Loucy (cell line): Measurements from ENCODE around the gene BMP6.

ENCODE experiments used
- H2AFZ ChIP-seq: fragments of 200-600 bp; sonication (generic); 2 replicates; pipeline ENCODE4 v1.6.0; 2016; ENCODE audit warnings: antibody characterized with exemption, mild to moderate bottlenecking, low read length, moderate library complexity
- H3F3A ChIP-seq: fragments of 200-600 bp; 2 replicates; pipeline ENCODE4 v1.6.0; 2016; ENCODE audit warnings: antibody characterized with exemption, low read depth, mild to moderate bottlenecking
- H3K27me3 ChIP-seq: fragments of 200-600 bp; sonication (generic); 2 replicates; pipeline ENCODE4 v1.6.1; 2014; ENCODE audit warnings: low read length, mild to moderate bottlenecking; ENCODE audit not compliant: insufficient read depth, poor library complexity, severe bottlenecking
- H3K36me3 ChIP-seq: fragments of 200-600 bp; sonication (generic); 2 replicates; pipeline ENCODE4 v1.6.1; 2016; ENCODE audit warnings: low read length; ENCODE audit not compliant: insufficient read depth
- H3K4me1 ChIP-seq: fragments of 200-600 bp; sonication (generic); 2 replicates; pipeline ENCODE4 v1.5.1; 2014; ENCODE audit warnings: low read length, mild to moderate bottlenecking; ENCODE audit not compliant: insufficient read depth, poor library complexity, severe bottlenecking
- H3K4me2 ChIP-seq: fragments of 200-600 bp; sonication (generic); 2 replicates; pipeline ENCODE4 v1.6.0; 2014; ENCODE audit warnings: antibody characterized with exemption, low read length, low read depth, mild to moderate bottlenecking; ENCODE audit not compliant: poor library complexity, severe bottlenecking
- H3K4me3 ChIP-seq: fragments of 200-600 bp; sonication (generic); 2 replicates; pipeline ENCODE4 v1.5.1; 2014; ENCODE audit warnings: low read length, mild to moderate bottlenecking, mixed read lengths; ENCODE audit not compliant: poor library complexity, severe bottlenecking
- H3K79me2 ChIP-seq: fragments of 200-600 bp; sonication (generic); 2 replicates; pipeline ENCODE4 v1.6.1; 2014; ENCODE audit warnings: low read length; ENCODE audit not compliant: insufficient read depth
- H3K9ac ChIP-seq: fragments of 200-600 bp; sonication (generic); 2 replicates; pipeline ENCODE4 v1.6.0; 2014; ENCODE audit warnings: mild to moderate bottlenecking, low read depth, low read length, moderate library complexity; ENCODE audit not compliant: poor library complexity, severe bottlenecking
- H3K9me2 ChIP-seq: fragments of 200-600 bp; sonication (generic); replicated peaks from 2 replicates; pipeline ENCODE4 v1.6.1; 2016; ENCODE audit warnings: low read depth, low read length, mixed read lengths
- H3K9me3 ChIP-seq: fragments of 200-600 bp; sonication (generic); 2 replicates; pipeline ENCODE4 v1.6.1; 2014; ENCODE audit warnings: mild to moderate bottlenecking, antibody characterized with exemption, low read length, low read depth; ENCODE audit not compliant: insufficient read depth
- H4K20me1 ChIP-seq: fragments of 200-600 bp; sonication (generic); 2 replicates; pipeline ENCODE4 v1.6.0; 2014; ENCODE audit warnings: antibody characterized with exemption, low read length, mild to moderate bottlenecking; ENCODE audit not compliant: insufficient read depth, poor library complexity, severe bottlenecking
- EZH2phosphoT487 ChIP-seq: fragments of 200-600 bp; IDR thresholded peaks from 2 replicates; pipeline ENCODE4 v1.6.1; 2018; ENCODE audit warnings: antibody characterized with exemption, mild to moderate bottlenecking, moderate library complexity, borderline replicate concordance
- TF ChIP-seq, protein P1 (sequence below): fragments of 200-600 bp; sonication (generic); conservative IDR thresholded peaks from 2 replicates; pipeline ENCODE4 v1.5.1; 2014; ENCODE audit warnings: mild to moderate bottlenecking, antibody characterized with exemption, low read length

The BMP6 gene

DNA sequence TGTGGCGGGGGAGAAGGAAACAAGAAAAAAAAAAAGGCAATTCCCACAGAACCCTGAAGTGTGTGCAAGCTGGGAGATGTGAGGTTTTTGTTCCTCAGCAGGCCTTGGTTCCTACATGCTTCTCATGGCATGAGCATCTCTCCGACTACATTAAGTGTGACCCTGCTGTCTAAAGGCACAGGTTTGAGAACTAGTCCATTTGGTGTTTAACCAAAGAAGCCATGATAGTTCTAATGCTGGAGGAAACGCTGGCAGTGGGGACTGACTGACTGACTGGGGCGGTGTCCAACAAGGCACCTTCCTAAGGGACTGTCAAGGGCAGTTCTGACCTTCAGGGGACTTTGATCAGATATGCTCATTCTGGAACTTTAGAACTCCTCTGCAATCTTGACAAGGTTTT lies 180.8 kb downstream of the BMP6 start:
- no peak overlapping the region for H2AFZ ChIP-seq
- peaks cover 57% of the 10 kb centered on the region for H3K79me2 ChIP-seq
- H3K9me3 ChIP-seq = no peaks in the 10 kb centered on the region
- peaks cover 43% of the 10 kb centered on the region for H4K20me1 ChIP-seq
- peak overlapping the region; percentile 94 for H3K4me2 ChIP-seq
- peaks cover 32% of the 10 kb centered on the region; the same call in 1 of the 2 replicates for H3K36me3 ChIP-seq
- peaks cover 41% of the 10 kb centered on the region for H3K4me1 ChIP-seq
- H3K9me2 ChIP-seq = no peaks in the 10 kb centered on the region
- TF ChIP-seq EZH2phosphoT487 = no peak
- TF ChIP-seq, protein P1, sequence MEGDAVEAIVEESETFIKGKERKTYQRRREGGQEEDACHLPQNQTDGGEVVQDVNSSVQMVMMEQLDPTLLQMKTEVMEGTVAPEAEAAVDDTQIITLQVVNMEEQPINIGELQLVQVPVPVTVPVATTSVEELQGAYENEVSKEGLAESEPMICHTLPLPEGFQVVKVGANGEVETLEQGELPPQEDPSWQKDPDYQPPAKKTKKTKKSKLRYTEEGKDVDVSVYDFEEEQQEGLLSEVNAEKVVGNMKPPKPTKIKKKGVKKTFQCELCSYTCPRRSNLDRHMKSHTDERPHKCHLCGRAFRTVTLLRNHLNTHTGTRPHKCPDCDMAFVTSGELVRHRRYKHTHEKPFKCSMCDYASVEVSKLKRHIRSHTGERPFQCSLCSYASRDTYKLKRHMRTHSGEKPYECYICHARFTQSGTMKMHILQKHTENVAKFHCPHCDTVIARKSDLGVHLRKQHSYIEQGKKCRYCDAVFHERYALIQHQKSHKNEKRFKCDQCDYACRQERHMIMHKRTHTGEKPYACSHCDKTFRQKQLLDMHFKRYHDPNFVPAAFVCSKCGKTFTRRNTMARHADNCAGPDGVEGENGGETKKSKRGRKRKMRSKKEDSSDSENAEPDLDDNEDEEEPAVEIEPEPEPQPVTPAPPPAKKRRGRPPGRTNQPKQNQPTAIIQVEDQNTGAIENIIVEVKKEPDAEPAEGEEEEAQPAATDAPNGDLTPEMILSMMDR = no peak
- H3F3A ChIP-seq = no peaks in the 10 kb centered on the region
- no peaks in the 10 kb centered on the region for H3K27me3 ChIP-seq
- no peak overlapping the region for H3K9ac ChIP-seq
- no peak overlapping the region for H3K4me3 ChIP-seq

DNA sequence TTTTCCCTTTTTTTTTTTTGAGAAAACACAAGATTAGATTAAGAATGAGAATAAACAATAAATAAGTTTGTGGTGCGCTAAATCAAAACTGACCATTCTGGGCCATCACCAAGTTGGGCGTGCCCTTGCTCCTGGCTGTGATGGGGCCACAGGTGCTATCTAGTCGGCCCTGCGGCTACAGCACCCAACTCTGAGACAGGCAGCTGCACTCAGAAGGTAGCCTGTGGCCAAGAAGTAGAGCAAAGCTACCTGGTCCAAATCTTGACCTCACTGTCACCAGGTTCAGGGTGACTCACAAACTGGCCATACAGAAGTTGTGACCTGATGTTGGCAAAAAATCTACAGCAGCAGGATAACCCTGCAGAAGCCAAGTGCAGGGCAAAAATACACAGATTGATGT lies 181.3 kb downstream of the BMP6 start:
- Histone ChIP-seq H3F3A (no peaks in the 10 kb centered on the region; the same call in 1 of the 2 replicates), H3K4me1 (peaks cover 41% of the 10 kb centered on the region), H3K4me2 (peak overlapping the region; percentile 94), H3K9me2 (no peaks in the 10 kb centered on the region), H3K36me3 (peaks cover 28% of the 10 kb centered on the region; the same call in 1 of the 2 replicates), H3K9me3 (no peaks in the 10 kb centered on the region), H3K9ac (no peak overlapping the region), H3K27me3 (no peaks in the 10 kb centered on the region), H3K4me3 (no peak overlapping the region), H3K79me2 (peaks cover 57% of the 10 kb centered on the region), H2AFZ (no peak overlapping the region), H4K20me1 (peaks cover 43% of the 10 kb centered on the region)
- TF ChIP-seq, protein P1 = no peak
- TF ChIP-seq EZH2phosphoT487 = no peak

DNA sequence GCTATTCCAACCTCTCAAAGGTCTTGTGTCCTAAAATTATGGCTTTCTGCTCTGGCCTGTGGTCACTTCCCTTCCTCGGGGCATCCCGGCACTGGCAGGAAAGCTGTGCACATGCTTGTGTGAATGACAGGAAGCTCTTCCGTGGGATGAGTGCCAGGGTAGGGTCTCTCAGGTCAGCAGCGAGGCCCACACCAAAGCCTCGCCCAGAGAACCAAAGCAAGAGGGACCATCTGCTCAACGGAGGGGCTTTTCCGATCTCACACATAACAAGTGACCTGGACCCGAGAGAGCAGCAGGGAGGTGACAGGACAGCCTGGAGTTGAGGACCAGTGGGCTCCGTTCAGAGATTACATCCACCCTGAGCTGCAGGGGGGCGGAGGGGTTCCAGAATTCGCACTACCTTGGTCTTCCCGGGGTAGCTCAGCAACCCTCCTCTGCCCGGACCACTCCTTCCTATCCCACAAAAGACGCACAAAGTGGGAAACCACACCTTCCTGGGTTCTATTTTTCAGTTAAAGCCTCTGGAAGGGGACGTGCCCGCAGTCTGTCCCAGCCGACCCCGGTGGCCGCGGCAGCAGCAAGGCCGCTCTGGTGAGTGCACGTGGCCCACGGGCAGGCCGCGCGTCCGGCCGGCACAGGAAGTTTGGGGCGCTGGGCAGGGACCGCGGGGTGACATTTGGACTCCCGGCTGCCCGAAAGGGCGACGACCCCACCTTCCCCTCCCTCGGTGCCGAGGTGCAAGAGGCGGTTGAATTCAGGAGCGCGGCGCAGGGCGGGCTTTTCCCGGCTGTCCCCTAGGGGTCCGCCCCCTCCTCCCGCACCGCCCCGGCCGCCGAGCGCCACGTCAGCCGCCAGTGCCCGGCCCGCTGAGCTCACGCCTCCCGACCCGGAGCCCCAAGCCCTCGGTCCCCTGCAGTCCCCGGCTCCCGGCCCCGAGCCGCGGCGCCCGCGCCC lies 183.7 kb downstream of the BMP6 start:
- Histone ChIP-seq H3K9me3 (no peaks in the 10 kb centered on the region), H2AFZ (peak overlapping the region; percentile 90), H3K79me2 (peaks cover 52% of the 10 kb centered on the region), H3K9ac (peak overlapping the region; percentile 89), H3K4me1 (peaks cover 41% of the 10 kb centered on the region), H3K27me3 (no peaks in the 10 kb centered on the region), H3K9me2 (no peaks in the 10 kb centered on the region), H4K20me1 (peaks cover 43% of the 10 kb centered on the region), H3K4me3 (peak overlapping the region; percentile 92), H3K36me3 (peaks cover 3% of the 10 kb centered on the region; the same call in 1 of the 2 replicates), H3K4me2 (peak overlapping the region; percentile 94), H3F3A (no peaks in the 10 kb centered on the region; the same call in 1 of the 2 replicates)
- no peak for TF ChIP-seq EZH2phosphoT487
- TF ChIP-seq, protein P1 = no peak
